HG02870 (cell line): ENCODE results near the gene TPM2.
A peak's percentile ranks its signal among the peaks of the same experiment; 100 is the strongest.

Experiments used
- ATAC-seq: cut with Tn5 transposase; IDR thresholded peaks from one replicate; pipeline ENCODE4 v1.9.1; 2021; ENCODE audit warnings: mild to moderate bottlenecking, moderate library complexity; ENCODE audit not compliant: unreplicated experiment

TPM2 gene

DNA sequence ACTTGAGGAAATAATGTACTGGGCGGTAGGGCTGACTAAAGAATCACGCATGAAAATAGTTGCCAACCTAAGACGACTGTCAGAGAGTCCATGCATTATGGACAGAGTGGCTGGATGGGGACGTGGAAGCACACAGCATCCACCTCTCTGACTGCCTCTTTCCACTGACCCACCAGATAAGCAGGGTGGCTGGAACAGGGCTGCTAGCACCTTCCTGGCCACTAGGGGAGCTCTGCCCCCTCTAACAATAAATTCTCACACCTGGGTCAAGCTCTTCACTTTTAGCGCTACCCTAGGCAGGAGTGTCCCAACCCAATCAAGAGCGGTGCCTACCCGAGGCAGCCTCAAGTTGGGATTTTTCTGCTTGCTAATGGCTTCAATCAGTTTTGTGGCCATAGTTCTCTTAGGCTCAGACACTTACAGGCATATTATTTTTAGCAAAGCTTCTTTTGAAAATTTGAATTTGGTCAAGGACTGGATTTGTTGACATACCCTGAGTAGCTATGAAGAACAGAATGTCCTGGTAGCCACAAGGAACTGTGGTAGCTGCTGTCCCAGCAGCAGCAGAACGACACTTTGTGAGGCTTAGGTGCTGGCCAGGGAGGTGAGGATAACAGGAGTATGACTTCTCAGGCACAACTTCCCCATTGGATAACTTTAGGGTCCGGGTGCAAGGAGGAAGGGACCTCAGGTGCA, 6.9 kb upstream of the TPM2 start:
- peak; percentile 68 for ATAC-seq

DNA sequence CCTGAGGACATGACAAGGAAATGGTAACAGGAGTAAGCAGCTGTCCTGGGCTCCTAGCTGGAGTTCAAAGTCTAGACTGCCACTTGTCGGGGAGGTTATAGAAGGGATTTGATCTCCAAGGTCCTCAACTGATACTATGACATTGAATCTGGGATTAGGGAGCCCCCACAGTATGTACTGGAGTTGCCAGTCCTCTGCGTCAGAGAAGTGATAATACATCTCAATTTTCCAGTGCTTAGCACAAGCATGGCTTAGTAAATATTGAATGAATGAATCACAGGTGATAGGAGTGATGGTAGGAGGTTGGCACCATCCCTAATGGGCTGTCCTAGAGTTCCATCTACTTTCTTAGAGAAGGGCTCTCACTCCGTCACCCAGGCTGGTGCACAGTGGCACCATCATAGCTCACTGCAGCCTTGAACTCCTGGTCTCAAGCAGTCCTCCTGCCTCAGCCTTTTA, 6.2 kb upstream of the TPM2 start:
- ATAC-seq = no peak

DNA sequence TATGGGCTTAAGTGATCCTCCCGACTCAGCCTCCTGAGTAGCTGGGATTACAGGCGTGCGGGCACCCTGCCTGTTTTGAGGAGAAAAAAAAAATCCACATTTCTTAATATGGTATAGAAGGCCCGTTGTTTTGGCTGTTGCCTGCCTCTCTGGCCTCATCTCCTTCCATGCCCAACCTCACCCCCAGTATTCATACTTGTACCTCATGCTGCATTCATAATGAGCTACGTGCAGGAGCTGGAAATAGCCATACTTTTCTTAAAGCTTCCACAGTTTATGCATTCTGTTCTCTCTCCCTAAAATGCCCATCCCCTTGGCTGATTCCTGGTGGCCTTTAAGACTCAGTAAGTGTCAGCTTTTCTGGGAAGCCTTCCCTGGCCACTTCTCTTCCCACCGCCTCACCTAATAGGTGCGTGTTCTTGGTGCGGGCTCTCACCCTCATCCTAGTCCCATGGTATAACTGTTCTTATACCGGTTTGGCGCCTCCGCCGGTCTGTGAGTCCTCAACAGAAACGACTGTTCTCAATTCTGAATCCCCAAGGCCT, 2.1 kb upstream of the TPM2 start:
- ATAC-seq = no peak

DNA sequence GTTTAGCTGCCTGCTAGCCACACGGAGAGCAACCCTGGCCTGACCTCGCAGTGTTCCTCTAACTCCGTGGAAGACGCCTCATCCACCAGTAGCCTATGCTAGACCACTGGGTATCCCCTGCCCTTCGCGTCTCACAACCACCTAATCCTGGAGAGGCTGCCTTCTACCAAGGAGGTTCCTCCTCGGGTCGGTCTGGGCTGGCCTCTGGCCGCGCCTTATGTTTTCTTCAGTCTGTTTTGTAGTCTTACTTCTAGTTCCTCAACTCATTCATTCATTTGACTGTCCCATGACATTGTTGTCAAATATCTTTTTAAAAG, 1.6 kb upstream of the TPM2 start:
- no peak for ATAC-seq

DNA sequence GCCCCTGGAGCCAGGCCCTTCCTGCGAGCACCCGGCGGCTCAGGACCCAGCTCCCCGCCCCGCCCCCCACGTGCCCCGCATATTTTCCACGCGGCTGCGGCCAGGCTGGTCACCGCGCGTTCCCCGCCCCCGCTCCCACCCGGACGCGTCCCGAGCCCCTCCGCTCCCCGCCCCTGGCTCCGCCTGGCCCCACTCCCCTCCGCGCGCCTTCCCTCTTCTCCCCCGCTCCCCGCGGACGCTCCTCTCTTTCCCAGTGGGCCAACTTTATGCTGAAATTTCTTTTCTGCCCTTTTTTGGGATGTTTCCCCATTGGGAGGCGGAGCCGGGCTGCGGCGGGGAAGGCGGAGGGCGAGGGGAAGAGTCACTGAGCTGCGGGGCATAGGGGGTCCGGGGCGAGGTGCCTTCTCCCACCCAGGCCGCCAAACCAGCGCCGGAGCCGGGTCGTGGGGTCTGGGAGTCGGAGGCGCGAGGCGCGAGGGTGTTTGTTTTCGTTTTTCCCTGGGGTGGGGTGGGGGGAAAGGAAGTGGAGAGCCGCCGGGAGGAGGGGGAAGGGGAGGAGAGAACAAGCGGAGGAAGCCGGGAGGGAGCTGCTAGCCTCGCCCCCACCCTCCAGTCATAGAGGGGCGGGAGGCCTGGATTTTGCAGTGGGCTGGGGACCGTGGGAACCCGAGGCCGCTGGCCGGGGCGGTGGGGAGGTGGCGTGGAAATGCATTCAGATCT, 1.0 kb upstream of the TPM2 start:
- ATAC-seq = no peak

DNA sequence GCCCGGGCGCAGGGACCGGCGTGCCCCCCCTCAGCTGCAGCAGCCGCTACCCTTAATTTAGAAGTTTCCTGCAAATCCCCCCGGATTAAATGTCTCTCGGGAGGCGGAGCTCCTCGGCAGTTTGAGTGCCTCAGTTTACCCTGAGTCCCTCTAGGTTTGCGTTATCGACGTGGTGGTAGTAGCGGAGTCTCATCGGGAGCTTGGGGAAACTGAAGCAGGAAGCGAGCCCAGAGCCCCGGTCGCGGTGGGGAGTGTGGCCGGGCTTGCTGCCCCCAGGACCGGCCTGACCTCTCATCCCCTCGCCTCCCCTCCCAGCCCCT, 529 bp upstream of the TPM2 start:
- no peak for ATAC-seq

DNA sequence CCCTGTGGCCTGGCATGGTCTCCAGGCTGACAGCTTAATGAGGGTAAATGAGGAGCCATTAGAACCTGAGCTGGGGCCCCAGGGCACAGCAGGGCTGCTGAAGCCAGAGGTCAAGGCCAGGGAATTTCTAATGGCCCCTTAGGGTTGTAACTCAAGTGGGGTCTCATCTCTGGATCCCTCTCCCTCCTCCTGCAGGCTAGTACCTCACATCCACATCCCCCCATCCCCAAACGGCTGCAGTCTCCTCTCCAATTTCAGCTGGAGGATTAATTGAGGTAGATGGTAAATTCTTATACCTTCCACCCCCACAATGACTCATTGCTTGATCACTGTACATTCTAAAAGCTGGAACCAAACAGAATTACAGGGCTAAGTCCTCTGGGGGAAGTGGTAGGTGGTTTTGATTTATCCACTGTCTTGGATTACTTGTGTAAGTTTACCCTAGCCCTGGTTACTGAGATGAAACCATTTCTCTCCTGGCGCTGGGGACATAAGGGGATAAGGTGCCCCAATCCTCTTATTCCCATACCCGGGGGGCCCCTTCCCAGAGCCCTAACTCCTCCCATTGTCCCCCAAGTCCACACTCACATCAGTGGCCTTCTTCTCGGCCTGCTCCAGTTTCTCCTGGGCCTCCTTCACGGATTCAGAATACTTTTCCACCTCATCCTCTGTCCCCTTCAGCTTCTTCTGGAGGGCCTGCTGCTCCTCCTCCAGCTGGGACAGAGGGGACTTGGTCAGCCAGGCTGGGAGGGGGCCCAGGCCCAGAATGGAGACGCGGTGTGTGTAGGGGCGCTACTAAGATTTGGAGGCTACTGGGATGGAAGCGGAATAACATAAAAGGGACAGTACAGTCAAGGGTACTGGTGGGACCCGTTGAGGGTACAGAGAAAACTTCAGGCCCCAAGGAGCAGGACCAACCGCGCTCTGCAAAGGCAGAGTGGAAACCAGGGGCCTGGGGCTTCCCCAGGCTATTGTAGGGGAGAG, 875 bp downstream of the TPM2 start:
- no peak for ATAC-seq

DNA sequence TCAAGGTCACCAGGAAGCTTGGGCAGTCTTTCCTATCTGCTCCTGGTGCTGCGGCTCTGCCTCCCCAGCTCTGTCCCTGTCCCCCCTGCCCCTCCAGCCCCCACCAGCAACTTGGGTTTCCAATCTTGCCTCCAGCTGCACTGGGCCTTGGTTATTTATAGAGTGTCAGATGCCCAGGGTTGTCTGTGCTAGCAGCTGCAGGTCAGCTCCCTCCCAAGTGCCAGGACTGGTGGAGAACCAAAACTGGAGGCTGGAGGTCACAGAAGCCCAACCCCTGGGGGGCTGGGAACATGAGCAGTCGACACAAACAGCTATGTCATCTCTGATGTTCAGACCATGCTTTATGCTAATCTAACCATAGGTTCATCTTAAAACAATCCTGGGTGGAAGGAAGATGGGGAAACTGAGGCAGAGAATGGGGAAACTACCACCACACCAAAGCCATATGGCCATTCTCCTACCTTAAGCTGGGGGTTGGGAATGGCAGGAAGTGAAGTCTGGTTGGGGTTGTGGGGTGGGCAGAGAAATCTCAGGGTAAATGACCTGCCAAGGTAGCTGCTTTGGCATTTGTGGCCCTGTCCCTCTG, 1.7 kb downstream of the TPM2 start:
- ATAC-seq = no peak

DNA sequence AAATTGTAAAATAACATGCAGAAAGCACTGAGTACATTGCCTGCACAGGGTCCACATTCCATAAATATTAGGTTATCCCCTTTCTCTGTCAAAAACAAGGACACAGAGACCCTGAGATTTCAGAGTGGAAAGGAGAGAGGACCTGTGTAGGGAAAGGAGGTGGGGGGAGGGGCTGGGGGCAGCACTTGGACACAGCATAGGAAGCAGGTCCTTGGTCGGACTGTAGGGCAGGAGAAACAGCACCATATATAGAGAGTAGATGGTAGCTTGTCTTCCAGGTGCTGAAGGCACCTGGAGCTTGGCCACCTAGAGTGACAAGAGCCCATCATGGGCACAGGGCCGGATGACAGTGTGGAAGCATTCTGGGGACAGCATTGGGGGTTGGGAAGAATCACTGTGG, 2.4 kb downstream of the TPM2 start:
- ATAC-seq = no peak

DNA sequence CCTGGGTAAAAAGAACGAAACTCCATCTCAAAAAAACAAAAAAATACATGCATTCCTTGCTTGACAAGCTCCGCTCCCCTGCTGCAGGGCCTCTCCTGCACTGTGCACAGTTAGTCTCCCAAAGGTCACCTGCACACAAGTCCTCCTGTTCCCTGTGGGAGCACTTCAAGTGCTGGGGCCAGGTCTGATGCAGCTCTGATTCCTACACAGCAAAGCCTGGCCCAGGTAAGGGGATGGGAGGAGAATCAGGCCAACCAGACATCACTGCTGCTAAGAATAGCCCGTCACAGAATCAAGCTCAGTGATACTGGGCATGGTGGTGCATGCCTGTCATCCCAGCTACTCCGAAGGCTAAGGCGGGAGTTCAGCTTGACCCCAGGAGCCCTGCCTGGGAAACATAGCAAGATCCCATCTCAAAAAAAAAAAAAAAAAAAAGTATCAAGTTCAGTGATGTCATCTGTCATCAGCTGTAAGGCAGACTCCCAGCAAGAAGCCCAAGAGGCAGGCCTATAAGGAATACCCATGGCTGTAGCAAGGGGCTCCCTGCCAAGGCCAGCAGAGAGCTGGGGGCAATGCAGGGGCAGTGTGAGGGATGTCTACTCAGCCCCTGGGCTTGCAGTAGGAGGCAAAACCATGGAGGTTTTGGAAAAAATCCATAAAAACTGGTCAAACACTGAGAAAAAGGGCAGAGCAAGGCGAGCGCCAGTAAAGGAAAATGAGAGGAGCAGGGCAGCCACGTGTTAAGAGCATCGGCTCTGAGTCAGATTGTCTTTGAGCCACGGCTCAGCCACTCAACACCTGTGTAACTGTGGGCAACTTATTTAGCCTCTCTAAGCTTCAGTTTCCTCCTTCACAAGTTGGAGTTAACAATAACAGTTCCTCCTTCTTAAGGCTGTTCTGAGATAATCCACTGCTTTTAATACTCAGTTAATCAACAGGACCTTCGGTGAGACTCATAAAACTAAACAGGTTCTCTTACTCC, 3.2 kb downstream of the TPM2 start:
- ATAC-seq = no peak

DNA sequence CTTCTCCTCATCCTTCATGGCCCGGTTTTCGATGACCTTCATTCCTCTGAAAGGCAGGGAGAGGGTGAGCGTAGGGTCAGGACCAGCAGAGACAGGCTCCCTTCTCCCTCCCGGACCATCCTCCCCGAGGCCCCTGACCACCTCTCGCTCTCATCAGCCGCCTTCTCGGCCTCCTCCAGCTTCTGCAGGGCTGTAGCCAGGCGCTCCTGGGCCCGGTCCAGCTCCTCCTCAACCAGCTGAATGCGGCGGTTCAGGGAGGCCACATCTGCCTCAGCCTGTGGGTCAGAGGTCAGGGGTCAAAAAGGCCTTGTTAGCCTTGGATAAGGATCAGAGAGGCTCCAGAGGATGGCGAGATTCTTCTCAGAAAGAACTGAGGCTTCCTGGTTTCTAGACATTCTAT, 4.2 kb downstream of the TPM2 start:
- no peak for ATAC-seq

DNA sequence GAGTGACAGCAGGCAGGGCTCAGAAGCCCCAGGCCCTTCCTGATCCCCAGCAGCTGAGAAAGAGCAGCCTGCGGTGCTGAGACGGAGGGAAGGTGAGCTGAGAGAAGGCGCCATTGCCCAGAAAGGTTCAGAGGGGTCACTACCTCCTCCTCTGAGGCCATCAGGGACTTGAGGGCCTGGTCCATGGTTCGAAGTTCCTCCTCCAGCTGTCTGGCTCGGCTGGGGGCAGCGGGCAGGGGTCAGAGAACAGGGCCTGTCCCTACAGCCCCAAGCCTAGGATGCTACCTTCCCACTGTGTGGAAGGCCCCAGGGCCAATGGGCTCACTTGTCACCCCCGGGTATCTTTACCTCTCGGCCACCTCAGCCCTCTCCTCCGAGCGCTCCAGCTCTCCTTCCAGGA, 4.8 kb downstream of the TPM2 start:
- ATAC-seq = no peak

DNA sequence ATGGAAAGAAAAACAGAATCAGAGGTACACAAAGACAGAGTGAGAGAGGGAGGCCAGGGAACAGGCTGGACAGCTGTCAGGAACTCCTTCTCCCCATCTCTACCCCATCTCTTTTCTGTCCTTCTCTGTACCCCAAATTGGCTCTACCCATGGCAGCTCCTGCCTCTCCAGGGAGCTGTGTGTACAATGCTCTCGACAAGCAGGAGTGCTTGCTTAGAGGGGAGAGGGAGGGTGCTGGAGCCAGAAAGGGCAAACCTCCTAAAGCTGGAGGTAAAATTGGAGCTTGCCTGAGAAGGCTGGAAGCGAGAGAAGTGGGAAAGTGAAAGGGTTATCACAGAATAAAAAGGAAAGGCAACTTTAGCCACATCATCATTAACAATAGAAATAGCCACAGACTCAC, 6.4 kb downstream of the TPM2 start:
- no peak for ATAC-seq

DNA sequence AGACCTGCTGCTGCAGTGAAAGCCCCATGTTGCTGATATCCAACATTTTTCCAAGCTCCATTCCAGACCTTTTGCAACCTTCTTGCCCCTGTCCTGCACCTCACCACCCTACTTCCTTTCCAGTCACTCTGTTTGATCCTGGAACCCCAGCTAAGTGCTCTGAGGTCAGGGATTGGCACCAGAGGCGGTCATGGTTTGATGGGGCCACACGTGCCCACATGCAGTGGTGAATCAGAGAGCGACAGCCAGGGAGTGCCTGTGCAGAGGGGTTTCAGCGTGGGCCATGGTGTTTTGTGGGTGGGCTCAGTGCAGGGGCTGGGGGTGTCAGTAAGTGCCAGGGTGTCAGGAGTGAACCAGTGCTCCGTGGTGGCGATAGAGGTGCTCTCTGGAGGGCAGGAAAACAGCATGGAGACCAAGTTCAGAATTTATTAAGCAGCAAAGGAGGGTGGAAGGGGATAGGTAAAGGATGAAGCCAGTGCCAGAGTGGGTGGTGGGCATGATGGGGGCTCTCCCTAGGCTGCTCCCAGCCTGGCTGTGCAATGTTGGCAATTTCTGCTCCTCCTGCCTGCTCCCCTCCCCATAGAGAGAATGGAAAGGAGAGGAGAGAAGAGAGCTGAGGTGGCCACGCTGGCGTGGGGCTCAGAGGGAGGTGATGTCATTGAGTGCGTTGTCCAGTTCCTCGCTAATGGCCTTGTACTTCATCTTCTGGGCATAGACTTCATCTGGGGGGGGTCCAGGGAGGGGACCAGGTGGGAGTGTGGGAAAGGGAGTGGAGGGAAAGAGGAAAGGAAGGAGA, 7.0 kb downstream of the TPM2 start:
- no peak for ATAC-seq

DNA sequence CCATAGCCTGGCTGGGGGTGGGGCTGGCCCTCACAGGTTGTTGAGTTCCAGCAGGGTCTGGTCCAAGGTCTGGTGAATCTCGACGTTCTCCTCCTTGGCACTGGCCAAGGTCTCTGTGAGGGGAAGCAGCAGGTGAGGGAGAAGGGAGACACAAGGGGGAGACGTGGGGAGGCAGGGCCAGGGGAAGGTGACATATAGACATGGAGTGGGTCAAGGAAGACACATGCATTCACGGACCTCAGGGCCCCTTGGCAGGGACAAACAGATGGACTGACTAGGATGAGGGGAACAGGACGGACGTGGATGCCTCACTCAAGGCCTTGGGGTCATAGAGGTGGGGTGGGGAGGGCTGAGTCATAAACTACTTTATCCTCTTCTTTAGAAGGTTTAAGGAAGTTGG, 7.7 kb downstream of the TPM2 start:
- ATAC-seq = no peak

DNA sequence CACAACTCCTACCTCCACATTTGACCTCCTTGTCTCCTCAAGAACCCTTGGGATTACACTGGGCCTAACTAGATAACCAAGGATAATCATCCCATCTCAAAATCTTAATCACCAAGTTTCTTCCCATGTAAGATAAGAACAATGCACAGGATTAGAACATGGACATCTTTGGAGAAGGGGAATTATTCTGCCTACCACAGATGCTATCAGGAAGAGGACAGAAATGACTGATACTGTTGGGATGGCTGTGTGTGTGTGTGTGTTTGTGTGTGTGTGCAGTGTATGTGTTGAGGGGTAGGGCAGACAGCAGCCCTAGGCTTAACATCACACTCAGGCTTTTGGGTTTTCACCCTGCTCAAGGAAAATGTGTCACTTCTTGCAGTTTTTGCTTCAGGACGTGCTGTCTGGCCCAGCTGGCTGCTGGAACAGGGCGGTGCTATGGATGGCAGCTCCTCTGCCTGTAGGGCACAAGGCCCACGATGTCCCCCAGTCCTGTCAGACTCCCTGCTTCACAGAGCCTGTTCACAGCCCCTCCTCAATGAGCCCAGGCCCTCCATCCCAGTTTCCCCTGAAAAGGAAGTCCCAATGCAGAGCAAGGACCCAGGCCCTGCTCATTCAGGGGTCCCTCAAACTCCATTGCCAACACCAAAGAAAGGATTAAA, 8.3 kb downstream of the TPM2 start:
- no peak for ATAC-seq

DNA sequence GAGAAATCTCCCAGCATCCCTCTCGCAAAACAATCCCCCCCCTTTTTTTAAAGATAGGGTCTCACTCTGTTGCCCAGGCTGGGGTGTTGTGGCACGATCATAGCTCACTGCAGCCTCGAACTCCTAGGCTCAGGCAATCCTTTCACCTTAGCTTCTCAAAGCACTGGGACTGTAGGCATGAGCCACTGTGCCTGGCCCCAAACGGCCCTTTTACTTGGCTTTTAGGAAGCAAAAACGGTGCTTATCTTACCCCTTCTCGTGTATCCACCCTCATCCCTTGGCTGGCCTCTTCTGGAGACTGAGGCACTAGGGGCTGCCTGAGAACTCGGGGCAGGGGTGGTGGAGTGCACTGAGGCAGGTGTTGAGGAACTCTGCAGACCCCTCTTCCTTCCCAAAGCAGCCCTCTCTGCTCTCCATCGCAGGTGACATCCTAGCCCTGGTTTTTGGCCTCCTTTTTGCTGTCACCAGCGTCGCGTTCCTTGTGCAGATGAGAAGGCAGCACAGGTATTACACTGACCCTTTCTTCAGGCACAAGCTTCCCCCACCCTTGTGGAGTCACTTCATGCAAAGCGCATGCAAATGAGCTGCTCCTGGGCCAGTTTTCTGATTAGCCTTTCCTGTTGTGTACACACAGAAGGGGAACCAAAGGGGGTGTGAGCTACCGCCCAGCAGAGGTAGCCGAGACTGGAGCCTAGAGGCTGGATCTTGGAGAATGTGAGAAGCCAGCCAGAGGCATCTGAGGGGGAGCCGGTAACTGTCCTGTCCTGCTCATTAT, 9.2 kb downstream of the TPM2 start:
- ATAC-seq = no peak

DNA sequence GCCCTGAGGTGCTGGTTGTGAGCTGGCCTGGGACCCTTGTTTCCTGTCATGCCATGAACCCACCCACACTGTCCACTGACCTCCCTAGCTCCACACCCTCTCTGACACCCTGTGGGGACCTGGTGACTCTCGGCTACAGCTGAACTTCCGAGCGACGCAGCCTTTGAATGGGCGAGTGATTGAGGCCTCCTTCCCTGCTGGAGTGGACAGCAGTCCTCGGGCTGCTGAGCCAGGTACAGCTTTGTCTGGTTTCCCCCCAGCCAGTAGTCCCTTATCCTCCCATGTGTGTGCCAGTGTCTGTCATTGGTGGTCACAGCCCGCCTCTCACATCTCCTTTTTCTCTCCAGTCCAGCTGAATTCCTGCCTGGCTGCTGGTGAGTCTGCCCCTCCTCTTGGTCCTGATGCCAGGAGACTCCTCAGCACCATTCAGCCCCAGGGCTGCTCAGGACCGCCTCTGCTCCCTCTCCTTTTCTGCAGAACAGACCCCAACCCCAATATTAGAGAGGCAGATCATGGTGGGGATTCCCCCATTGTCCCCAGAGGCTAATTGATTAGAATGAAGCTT, 9.9 kb downstream of the TPM2 start:
- no peak for ATAC-seq
